HG03342 (cell line): ENCODE measurements around the gene INTS14.
"Not testable (repeated sequence)": the region's sequence is repeated elsewhere in the genome, so short reads cannot be mapped to it uniquely, and the experiment has no call there.

Experiments
- ATAC-seq: cut with Tn5 transposase; IDR thresholded peaks from one replicate; pipeline ENCODE4 v1.9.1; 2021; ENCODE audit warnings: mild to moderate bottlenecking, moderate library complexity; ENCODE audit not compliant: unreplicated experiment

Gene INTS14

DNA sequence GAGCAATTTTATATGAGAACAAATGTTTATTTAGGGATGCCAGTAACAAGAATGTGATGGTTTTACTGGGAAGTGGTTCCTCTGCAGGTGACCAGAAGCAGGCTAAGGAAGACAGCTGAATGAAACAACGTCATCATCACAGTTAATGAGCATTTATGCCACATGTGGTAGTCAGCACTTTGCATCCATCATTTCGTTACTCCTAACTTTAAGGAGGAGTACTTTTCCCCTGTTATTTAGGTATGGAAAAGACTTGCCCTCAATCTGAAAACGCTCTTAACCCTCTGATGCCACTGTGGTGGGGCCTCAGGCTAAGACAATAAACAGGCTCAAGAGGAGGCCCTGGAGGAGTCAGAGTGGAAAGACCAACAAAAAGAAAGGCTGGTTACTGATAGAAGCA, 31.2 kb downstream of the INTS14 start:
- no peak for ATAC-seq

GRCh38 chr15:65578904-65579728, 31.8 kb downstream of the INTS14 start:
- no peak for ATAC-seq

GRCh38 chr15:65577129-65577996, 33.6 kb downstream of the INTS14 start:
- no peak for ATAC-seq

GRCh38 chr15:65576664-65577063, 34.3 kb downstream of the INTS14 start:
- ATAC-seq: no peak

DNA sequence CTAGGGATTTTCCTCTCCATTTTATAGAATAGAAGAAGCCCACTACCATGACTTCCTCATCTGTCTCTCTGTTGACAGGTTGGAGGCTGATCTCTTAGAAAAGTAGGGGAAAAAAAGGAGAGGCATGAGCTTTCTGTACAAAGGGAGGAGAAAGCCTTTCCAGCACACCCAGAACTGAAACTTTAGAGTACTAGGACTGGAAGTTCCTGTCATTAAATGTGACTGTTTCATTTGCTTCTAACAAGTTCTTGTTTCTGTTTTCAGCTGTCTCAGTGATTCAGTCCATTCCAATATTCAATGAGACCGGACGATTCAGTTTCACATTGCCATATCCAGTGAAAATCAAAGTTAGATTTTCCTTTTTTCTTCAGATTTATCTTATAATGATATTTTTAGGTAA, 39.0 kb downstream of the INTS14 start:
- ATAC-seq: no peak

DNA sequence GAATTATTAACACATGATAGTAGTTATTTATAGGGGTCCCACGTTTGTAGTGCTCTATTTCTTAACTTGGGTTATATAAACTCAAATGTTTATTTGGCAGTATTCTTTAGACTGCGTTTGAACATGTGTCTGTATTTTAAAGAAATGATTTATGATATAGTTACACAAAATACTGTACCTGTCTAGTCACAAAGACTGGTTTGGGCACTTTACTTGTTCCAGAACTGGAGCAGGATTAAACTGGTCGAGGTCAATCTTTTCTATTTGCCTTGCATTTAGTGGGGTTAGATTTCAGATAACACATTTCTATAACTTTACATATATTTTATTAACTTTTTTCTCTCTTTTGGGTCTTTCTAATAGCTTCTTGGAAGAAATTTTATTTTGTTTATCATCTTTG, 41.2 kb downstream of the INTS14 start:
- no peak for ATAC-seq

DNA sequence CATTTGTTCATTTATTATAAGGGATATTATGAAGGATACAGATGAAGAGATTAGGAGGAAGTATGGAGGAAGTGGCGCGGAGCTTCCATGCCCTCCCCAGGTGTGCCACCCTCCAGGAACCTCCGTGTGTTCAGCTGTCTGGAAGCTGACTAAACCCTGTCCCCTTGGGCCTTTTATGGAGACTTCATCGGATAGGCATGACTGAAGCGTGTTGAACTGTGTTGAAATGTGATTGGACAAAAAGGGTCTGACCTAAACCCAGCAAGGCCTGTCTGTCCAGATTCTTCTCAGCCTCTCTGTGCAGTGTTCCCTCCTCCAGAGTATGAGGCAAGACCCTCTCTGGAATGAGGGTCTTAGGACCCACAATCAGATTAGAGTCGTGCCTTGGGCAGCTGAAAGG, 49.0 kb downstream of the INTS14 start:
- ATAC-seq: no peak

DNA sequence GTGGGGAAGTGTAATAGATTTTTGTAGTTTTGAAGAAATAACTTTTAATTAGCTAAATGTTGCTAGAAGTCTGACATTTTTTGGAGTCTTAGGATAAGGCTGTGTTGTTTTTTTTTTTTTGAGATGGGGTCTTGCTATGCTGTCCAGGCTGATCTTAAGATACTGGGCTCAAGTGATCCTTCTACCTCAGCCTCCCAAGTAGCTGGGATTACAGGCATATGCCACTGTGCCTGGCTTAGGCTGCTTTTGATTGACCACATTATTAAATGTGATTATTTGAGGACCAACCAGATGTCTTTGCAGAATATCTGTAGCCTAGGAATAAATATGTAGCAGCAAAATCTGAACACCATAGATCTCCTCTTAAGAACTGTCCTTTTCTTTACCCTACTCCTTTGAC, 51.0 kb downstream of the INTS14 start:
- ATAC-seq: no peak

DNA sequence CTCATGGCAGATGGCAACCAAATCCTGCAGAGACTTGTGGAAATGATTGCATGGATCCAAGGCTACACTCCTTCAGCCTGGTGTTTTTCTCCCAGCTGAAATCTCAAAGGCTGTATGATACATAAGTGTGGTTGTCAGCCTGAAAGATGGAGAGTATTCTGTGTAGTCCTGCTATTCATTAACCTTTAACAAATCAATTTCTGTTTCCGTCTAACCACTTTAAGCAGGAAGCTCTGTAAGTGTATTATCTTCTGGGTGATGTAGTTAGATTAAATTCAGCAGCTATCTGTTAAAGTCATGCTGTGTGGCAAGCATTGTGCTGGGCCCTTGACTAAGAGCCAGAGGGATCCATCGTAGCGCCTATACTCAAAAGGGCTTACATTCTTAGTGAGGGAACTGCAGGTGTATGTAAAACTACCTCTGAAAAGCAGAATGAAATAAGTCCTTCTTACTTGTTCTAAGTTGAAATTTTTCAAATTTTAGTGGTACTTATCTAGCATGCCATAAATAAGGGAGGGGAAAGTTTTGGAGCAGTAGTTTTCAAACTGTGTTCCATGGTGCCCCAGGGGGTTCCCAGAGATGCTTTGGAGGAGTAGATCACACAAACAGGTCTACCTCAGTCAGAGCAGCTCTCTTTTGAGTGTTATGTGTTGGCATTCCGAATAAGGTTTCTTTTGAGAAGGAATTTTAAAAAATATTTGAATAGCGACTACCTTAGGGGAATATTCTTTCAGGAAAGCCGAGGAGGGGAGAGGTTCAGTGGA, 51.8 kb downstream of the INTS14 start:
- no peak for ATAC-seq

DNA sequence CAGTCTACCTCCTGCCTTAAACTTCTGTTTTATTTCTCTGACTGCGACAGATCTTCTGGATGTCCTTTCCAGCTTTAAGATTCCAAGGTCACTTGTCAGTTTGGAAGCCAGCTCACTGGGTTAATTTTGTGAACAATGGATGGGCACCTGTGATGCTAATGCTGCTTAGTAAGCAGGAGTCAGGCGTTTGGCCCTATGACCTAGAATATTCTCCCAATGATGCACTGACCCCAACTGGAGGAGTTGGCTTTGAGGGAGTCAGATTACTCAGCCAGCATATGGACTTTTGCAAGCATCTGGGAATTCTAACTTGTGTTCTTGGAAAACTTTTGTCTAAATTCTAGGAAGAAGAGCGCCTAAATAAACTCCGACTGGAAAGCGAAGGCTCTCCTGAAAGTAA, 52.6 kb downstream of the INTS14 start:
- no peak for ATAC-seq

DNA sequence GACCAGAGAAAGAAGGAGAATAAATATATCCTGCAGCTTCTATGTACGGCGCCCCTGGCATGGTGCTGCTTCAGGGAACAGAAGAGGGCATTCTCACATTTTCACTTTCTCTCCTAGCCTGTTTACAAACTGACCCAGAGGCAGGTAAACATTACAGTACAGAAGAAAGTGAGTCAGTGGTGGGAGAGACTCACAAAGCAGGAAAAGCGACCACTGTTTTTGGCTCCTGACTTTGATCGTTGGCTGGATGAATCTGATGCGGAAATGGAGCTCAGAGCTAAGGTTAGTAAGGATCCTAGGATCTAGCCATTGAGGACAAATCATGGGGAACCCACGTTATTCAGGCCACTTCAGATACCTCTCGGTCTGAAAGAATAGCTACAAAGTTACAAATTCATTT, 54.3 kb downstream of the INTS14 start:
- ATAC-seq: no peak

DNA sequence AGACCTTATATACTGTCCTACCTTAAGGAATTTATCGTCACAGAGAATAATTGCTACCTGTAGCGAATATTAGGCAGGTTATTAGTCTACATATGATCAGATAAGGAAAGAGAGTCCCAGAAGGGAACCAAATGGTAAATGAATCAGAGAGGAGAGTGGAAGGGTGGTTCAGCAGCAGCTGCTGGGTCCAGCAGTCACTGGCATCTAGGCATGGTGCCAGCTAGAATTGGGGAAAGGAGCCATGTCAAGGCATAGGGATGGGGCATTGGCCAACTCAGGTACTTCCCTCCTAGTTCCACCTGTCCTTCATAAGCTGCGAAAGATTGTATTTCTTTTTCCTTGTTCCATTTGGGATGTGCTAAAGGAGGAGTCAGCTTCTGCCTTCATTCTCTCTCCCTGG, 57.2 kb downstream of the INTS14 start:
- no peak for ATAC-seq

DNA sequence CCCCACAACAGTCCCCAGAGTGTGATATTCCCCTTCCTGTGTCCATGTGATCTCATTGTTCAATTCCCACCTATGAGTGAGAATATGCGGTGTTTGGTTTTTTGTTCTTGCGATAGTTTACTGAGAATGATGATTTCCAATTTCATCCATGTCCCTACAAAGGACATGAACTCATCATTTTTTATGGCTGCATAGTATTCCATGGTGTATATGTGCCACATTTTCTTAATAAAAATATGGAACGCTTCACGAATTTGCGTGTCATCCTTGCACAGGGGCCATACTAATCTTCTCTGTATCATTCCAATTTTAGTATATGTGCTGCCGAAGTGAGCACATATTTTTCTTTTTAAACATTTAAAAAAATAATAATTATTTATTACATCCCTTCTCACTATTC, 58.1 kb downstream of the INTS14 start:
- ATAC-seq: not testable (repeated sequence)

- ATAC-seq: no peak
These were observed 59.7 kb downstream of the INTS14 start for GRCh38 chr15:65551183-65551582.

DNA sequence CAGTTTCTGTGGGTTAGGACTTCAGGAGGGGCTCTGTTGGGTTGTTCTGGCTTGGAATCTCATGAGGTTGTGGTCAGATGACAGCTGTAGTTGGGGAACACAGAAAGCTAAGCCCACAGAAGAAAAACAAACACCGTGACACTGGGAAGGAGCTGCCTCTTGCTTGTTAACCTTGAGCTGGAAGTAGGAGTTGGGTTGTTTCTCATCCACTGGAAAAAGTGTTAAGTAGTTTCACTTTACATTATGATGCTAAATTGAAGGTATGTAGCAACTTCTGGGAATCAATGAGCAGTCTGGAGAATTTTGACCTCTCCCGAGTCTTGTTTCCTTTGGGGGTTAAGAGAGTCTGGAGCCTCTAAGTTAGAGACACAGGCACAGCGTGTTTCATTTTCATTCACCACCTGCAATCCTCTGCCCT, 60.2 kb downstream of the INTS14 start:
- ATAC-seq: no peak

GRCh38 chr15:65549288-65549687, 61.6 kb downstream of the INTS14 start:
- not testable (repeated sequence) for ATAC-seq

DNA sequence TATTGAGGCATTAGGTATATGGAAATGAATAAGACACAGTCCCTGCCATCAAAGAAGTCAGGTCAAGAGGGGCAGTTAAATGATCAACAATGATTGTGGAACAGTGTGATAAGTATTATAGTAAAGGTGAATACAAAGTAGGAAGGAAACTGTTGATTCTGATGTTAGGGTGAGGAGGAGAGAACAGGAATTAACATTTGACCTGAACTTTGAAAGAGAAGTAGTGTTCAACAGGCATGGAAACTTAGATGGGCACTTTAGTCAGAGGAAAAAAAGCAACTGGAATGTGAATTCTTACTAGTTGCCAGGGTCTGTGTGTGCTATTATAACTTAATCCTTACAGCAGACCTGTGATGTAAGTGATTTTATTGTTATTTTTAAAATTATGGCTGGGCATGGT, 63.1 kb downstream of the INTS14 start:
- ATAC-seq: no peak

GRCh38 chr15:65541231-65541820, 69.6 kb downstream of the INTS14 start:
- ATAC-seq: no peak

DNA sequence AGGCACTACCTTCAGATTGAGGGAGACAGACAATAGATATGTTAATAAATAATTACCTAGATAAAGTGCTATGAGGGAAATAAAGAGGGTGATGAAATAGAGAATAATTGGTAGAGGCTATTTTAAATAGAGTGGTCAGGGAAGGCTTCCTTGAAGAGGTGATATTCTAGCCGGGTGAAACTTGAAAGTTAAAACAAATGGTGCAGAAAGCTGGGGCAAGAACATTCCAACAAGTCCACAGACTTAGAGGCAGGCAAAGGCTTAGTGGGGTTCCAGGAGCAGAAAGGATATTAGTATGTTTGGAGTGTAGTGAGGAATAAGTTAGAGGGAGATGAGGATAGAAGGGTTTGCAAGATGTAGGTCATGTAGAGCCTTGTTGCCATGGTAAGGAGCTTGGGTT, 70.6 kb downstream of the INTS14 start:
- no peak for ATAC-seq

- no peak for ATAC-seq
These were observed 75.7 kb downstream of the INTS14 start for GRCh38 chr15:65535192-65535591.
